Activated CD4-positive, alpha-beta T cell treated with anti-CD3 and anti-CD28 coated beads, Interleukin-2, amount 50 U/mL, for 16 hours (primary cell): Measurements from ENCODE around the gene BCL2L1.
A peak's percentile ranks its signal among the peaks of the same experiment; 100 is the strongest.
"Not testable (repeated sequence)": the region's sequence is repeated elsewhere in the genome, so short reads cannot be mapped to it uniquely, and the experiment has no call there.

Source experiments
- DNase-seq: peaks from one replicate; pipeline ENCODE4 v3.0.0-alpha.2; 2020

BCL2L1 gene

GRCh38 chr20:31722257-31723068 is at the start of gene BCL2L1:
BCL2L1 (minus strand) TSS chr20:31722868; CDS start chr20:31722218, 650 bp downstream.
- DNase-seq = peak; percentile 82

DNA sequence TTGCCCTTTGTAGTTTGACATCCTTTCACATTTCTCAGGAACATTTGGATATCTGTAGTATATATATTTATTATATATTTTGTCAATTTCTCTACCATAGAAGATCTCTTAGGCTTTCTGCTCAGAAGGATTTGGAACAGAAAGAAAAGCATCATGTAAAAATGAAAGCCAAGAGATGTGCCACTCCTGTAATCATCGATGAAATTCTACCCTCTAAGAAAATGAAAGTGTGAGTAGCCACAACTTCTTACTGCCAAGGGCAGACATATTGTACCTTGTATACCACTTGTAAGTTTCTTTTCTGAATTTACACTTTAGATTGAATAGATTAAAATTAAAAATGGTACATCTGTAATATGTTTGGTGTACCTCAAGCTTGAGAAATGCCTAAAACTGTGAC is 47.6 kb upstream of the BCL2L1 start:
- no peak for DNase-seq

- no peak for DNase-seq
Observed at GRCh38 chr20:31769681-31770080, 47.0 kb upstream of the BCL2L1 start.

GRCh38 chr20:31767805-31768204 is 45.1 kb upstream of the BCL2L1 start:
- no peak for DNase-seq

DNA sequence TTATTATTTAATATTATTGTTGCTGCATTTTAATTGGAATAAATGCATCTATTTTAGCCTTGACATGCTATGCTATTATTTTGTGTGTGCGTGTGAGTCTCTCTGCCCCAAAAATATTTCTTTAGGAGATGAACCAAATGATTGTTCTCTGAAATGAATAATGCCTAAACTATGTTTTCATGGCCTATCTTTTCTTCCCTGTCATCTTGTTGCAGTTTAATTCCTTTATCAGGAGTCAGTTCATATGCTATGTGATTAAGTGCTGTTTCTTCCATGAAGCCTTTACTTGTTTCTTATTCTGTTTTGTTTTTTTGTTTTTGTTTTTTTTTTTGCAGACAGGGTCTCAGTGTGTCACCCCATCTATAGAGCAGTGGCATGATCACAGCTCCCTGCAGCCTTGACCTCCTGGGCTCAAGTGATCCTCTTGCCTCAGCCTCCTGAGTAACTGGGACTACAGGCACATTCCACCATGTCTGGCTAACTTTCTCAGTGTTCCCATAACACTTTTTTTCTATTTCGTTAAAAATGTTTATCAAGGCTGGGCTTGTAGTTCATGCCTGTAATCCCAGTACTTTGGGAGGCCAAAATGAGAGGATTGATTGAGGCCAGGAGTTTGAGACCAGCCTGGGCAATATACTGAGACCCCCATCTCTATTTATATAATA is 42.1 kb upstream of the BCL2L1 start:
- DNase-seq = no peak

GRCh38 chr20:31760519-31761240 is 38.0 kb upstream of the BCL2L1 start:
- DNase-seq = no peak

DNA sequence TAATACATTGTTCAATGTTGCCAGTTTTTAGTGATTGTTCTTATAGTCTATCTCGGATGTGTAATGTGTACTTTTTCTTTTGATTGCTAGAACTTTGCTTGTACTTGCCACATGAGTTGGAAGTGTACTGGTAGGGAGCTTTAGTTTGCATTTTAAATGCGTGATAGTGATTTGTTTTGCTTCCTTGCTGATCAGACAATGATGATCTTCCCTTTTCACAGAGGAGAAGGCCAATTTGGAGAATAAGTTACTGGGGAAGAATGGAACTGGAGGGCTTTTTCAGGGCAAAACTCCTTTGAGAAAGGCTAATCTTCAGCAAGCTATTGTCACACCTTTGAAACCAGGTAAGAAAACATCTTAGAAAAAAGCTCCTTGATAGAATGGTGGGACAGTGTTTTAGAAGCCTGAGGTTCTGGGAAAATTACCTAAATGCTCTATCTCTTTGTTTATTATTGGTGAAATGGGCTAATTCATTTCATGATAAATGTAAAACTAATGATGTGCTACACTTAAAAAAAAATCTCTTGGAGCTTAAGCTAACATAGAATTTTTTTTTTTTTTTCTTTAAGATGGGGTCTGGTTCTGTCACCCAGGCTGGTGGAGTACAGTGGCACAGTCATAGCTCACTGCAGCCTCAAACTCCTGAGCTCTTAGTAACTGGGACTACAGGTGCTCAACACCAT is 37.3 kb upstream of the BCL2L1 start:
- no peak for DNase-seq

- DNase-seq = no peak
Observed at GRCh38 chr20:31758991-31759390, 36.3 kb upstream of the BCL2L1 start.

- no peak for DNase-seq
Observed at GRCh38 chr20:31758521-31758920, 35.9 kb upstream of the BCL2L1 start.

GRCh38 chr20:31757254-31757653 is 34.6 kb upstream of the BCL2L1 start:
- no peak for DNase-seq

DNA sequence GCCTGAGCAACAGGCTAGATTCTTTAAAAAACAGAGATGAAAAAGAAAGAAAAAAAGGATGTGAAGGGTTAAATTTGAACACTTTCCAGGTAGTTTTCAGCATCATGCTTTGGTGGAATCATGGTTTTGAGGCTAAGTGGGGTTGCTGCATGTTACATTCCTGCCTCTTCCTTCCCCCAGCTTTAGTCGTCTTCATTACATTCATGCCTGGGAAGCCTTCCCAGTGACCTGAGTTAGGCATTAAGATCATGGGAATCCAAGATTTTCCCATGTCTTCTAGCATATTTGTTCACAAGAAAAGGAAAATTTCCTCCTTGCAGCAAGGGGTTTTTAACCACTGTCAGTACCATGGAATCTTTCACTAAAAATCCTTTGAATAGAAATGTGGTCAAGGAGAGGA is 28.5 kb upstream of the BCL2L1 start:
- DNase-seq = no peak

DNA sequence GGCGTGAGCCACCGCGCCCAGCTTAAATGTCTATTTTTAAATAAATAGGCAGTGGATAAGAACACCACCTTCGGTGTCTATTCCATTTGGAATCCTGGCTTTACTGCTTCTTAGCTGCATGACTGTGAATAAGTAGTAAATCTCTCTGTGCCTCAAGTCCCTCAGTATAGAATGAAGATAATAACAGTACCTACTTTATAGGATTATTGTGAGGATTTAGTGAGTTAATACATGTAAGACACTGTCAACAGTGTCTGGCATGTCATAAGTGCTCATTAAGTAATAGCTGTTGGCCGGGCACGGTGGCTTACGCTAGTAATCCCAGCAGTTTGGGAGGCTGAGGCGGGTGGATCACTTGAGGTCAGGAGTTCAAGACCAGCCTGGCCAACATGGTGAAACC is 26.6 kb upstream of the BCL2L1 start:
- no peak for DNase-seq

DNA sequence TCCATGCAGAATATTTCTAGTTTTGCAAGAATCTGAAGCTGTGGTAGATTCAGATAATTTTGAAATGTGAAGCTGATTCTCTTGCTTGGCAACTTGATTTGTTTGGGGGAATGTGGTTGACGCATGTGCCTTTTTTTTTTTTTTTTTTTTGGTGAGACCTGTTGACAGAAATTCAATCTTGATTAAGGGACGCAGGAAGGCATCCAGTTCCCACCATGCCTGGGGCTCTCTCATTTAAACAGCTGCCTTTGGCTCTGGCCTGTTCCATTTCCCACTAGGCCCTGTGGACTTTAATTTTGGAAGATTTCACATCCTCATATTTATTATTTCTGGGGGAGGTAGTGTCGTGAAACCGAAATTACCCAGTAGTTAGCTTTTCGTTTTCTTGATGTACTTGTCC is 25.0 kb upstream of the BCL2L1 start:
- DNase-seq = no peak

DNA sequence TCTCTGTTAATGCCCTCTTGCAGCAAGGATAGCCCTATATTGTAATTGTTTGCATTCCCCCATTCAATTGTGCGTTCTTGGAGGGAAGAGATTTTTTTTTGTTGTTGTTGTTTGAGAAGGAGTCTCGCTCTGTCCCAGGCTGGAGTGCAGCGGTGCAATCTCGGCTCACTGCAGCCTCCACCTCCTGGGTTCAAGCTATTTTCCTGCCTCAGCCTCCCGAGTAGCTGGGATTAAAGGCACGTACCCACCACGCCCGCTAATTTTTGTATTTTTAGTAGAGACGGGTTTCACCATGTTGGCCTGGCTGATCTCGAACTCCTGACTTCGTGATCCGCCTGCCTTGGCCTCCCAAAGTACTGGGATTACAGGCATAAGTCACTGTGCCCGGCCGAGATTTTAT is 24.4 kb upstream of the BCL2L1 start:
- DNase-seq = not testable (repeated sequence)

DNA sequence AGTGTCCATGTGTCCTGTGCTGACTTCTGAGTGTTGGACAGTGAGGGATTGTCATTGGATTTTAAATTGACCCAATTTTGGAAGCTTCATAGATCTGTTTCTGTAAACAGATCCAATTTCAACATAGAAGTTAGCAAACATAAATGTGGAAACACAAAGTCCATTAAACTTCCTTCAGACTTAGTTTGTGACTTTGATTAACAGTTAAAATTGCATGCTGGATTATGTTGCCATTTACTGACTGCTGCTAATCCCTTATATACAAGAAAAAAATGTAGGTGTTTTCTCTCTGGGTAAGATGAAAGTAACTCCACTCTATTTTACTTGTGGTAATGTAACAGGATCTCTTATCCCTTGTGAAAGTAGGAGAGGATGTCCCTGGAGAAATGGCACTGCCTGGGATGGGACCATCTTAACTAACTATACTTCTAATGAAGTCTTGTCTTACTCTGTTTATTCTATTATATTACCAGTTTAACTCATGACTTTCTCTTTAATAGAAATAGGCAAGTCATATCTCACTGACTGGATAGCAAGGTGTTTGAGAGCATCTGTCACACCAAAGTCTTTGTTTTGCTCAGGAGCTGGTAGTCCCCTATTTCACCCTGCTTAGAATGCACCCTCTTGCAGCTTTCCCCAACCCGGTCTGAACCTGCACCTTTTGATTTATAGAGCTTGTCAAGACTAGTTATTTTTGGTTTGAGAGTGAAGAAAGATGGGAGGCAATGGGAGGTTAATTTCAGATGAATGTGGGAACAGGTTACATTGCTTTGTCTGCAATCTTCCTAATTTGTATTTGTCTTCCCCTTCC is 23.6 kb upstream of the BCL2L1 start:
- DNase-seq = no peak

DNA sequence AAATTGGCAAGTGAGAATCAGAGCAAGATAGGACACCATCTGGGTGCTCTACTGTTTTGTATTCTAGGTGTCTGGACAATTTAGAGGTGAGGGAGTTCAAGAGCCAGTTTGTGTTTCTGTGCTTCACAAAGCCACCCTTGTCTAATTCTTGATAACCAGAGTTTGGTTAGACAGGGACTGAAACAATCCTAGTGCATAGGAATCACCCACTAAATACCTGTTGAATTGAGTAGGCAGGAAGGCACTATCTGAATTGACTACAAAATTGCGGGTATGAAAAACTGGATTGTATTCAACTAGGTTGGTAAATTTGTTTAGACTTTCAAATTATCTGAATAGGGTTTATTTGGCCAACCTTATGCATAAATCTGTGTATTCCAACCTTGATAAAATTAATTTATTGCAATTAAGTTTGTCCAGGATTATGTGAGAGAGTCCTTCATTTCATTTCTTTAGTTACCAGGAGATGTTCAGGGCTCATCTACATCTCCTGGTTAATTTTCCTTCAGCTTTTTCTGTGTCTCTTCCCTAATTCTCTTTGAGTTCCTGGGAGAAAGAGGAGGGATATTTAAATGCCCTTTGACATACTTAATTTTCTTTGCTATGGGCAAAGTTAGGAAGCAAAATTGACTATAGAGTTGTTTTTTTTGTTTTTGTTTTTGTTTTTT is 18.1 kb upstream of the BCL2L1 start:
- no peak for DNase-seq

DNA sequence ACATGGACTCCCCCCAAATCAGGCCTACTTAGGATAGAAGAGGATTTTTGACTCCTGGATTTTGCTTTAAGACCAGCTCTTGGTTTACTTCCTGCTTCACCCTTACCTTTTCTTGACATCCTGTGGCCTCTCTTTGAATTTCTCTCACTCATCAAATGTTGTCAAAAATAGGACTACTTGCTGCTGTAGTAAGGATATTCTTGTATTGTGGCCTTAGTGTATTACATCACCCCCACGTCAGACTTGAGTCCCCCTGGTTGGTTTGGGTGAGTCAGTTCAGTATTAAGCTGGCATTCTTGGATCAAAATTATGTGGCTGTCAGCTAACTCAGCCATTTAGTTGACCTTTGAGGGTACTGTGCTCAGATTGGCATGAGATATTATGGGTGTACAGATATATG is 17.5 kb upstream of the BCL2L1 start:
- DNase-seq = peak; percentile 78

DNA sequence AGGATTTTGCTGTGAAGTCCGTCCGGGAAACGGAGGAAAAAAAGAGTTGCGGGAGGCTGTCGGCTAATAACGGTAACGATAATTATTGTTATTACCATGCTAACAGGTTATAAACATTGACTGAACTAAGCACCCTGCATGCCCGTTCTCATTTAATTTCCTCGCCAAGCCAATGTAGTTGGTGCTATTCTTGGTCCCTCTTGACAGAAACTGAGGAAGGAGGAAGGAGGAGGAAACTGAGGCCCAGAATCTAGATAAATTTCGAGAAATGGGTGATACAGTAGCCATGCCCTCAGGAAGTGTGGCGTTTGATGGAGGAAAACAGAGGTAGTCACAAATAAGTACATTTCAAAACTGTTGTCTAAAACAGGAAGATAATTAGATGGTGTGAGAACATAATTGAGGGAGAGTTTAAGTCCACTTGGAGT is 16.9 kb upstream of the BCL2L1 start:
- no peak for DNase-seq

GRCh38 chr20:31738729-31739549 is 16.3 kb upstream of the BCL2L1 start, which contains the start of gene TPX2:
TPX2 (plus strand) TSS chr20:31739290; CDS start chr20:31757477, 18,187 bp downstream.
- DNase-seq = peak; percentile 96

GRCh38 chr20:31731321-31731717 is 8.7 kb upstream of the BCL2L1 start:
- DNase-seq = no peak
